CD14-positive monocyte (primary cell): Measurements from ENCODE around the gene SLC35A4. TPM values are rescaled to one million over a fixed set of nuclear protein-coding genes. Genes with fewer than 3 reads are reported as not detected.

Experiments used
- DNase-seq, 3 donors: peaks; one replicate each; pipeline ENCODE4 v3.0.0-alpha.2; 2011 to 2022
- H2AFZ ChIP-seq: 2 replicates; pipeline ENCODE4 v1.6.0; 2012; ENCODE audit warnings: mild to moderate bottlenecking, low read depth, low read length, inconsistent platforms; ENCODE audit not compliant: insufficient read depth, poor library complexity, severe bottlenecking
- H3K27ac ChIP-seq, 2 donors: 1 replicate in 1 of 2; 2 replicates in 1 of 2; pipeline ENCODE4 v1.5.1; 2012 to 2013; ENCODE audit warnings: low read length in 2 of 2, control low read depth in 1 of 2, inconsistent platforms in 1 of 2, low read depth in 1 of 2, mild to moderate bottlenecking in 1 of 2
- H3K27me3 ChIP-seq, 2 donors: one replicate each; pipeline versions ENCODE4 v1.6.0 to v1.6.1; 2011 to 2013; ENCODE audit warnings: low read length in 2 of 2; ENCODE audit not compliant: control insufficient read depth in 2 of 2, insufficient read depth in 2 of 2
- H3K36me3 ChIP-seq, 2 donors: replicated peaks in 1 of 2; 1 replicate in 1 of 2; 2 replicates in 1 of 2; pipeline versions ENCODE4 v1.5.1 to v1.6.1; 2012 to 2013; ENCODE audit warnings: low read length in 2 of 2, control low read depth in 1 of 2, inconsistent platforms in 1 of 2, mild to moderate bottlenecking in 1 of 2; ENCODE audit not compliant: insufficient read depth in 2 of 2, control insufficient read depth in 1 of 2
- H3K4me1 ChIP-seq, 2 donors: 1 replicate in 1 of 2; 2 replicates in 1 of 2; pipeline versions ENCODE4 v1.5.1 to v1.6.1; 2012 to 2013; ENCODE audit warnings: low read length in 2 of 2, control low read depth in 1 of 2, inconsistent platforms in 1 of 2, mild to moderate bottlenecking in 1 of 2, moderate library complexity in 1 of 2; ENCODE audit not compliant: insufficient read depth in 2 of 2, control insufficient read depth in 1 of 2
- H3K4me2 ChIP-seq: replicated peaks from 2 replicates; pipeline ENCODE3; 2012; ENCODE audit warnings: low read length, moderate library complexity, mild to moderate bottlenecking; ENCODE audit not compliant: poor library complexity, severe bottlenecking; ENCODE audit errors: extremely low read depth
- H3K4me3 ChIP-seq, 3 experiments: fragments of 200-600 bp in 1 of 3; sonication (generic) in 1 of 3; replicated peaks in 1 of 3; 1 replicate in 2 of 3; 2 replicates in 1 of 3; pipeline ENCODE4 v1.5.1; 2011 to 2013; ENCODE audit warnings: low read length in 3 of 3, mild to moderate bottlenecking in 3 of 3, control low read depth in 2 of 3, low read depth in 2 of 3, inconsistent platforms in 1 of 3, moderate library complexity in 1 of 3
- H3K79me2 ChIP-seq: 2 replicates; pipeline ENCODE4 v1.6.0; 2012; ENCODE audit warnings: mild to moderate bottlenecking, control low read depth, inconsistent platforms, low read length, moderate library complexity; ENCODE audit not compliant: insufficient read depth
- H3K9ac ChIP-seq: 2 replicates; pipeline ENCODE4 v1.6.0; 2017; ENCODE audit warnings: low read length, mild to moderate bottlenecking; ENCODE audit not compliant: insufficient read depth, poor library complexity, severe bottlenecking
- H3K9me3 ChIP-seq, 2 donors: replicated peaks in 1 of 2; 1 replicate in 1 of 2; 2 replicates in 1 of 2; pipeline versions ENCODE4 v1.5.1 to v1.6.1; 2012 to 2013; ENCODE audit warnings: low read length in 2 of 2, control low read depth in 1 of 2; ENCODE audit not compliant: control insufficient read depth in 1 of 2, insufficient read depth in 1 of 2
- H4K20me1 ChIP-seq: 2 replicates; pipeline ENCODE4 v1.6.0; 2012; ENCODE audit warnings: mild to moderate bottlenecking, low read length, control low read depth, moderate library complexity; ENCODE audit not compliant: insufficient read depth
- H3K27ac Mint-ChIP-seq, 7 donors: one replicate each; pipeline ENCODE4 v1.8.0; 2020; ENCODE audit warnings: mild to moderate bottlenecking in 7 of 7, mixed read lengths in 7 of 7, moderate library complexity in 6 of 7, inconsistent platforms in 2 of 7
- H3K27me3 Mint-ChIP-seq, 3 donors: one replicate each; pipeline ENCODE4 v1.8.0; 2021 to 2022; ENCODE audit warnings: low read depth in 3 of 3, mild to moderate bottlenecking in 3 of 3, mixed read lengths in 3 of 3, moderate library complexity in 3 of 3, inconsistent platforms in 1 of 3
- H3K36me3 Mint-ChIP-seq, 2 donors: one replicate each; pipeline ENCODE4 v1.8.0; 2020; ENCODE audit warnings: mixed read lengths in 2 of 2, inconsistent platforms in 1 of 2, mild to moderate bottlenecking in 1 of 2
- H3K4me1 Mint-ChIP-seq: one replicate; pipeline ENCODE4 v1.8.0; 2020; ENCODE audit warnings: mild to moderate bottlenecking, mixed read lengths
- H3K4me3 Mint-ChIP-seq, 2 donors: one replicate each; pipeline ENCODE4 v1.8.0; 2020; ENCODE audit warnings: mild to moderate bottlenecking in 2 of 2, mixed read lengths in 2 of 2, moderate library complexity in 1 of 2
- H3K9me3 Mint-ChIP-seq, 7 donors: one replicate each; pipeline ENCODE4 v1.8.0; 2020 to 2022; ENCODE audit warnings: mixed read lengths in 7 of 7, mild to moderate bottlenecking in 6 of 7, moderate library complexity in 6 of 7, inconsistent platforms in 2 of 7
- WGBS: methylation state at CpG from one replicate; pipeline ENCODE4 v1.1.5; 2013; ENCODE audit warnings: missing lambda C conversion rate; ENCODE audit not compliant: insufficient coverage; 5-methylcytosine and 5-hydroxymethylcytosine counted together
- intact Hi-C, 2 donors: fragments of 100-400 bp; cut with micrococcal nuclease; formaldehyde crosslinking; loops; one replicate each; pipeline versions ENCODE4 v1.15.0 to v1.15.1; 2023
- polyA plus RNA-seq, 3 donors: library from polyadenylated mRNA; depleted of rRNA in 1 of 3; unstranded in 2 of 3; stranded (reverse) in 1 of 3; fragments of 300-500 nt in 2 of 3; fragments of >200 nt in 1 of 3; fragmentation: Illumina TruSeq in 2 of 3; gene quantifications; 1 replicate in 2 of 3; 2 replicates in 1 of 3; pipeline ENCODE4 v1.2.3, GENCODE V29; 2012 to 2021
- TF ChIP-seq, protein P1 (sequence below): fragments of 200-600 bp; IDR thresholded peaks from one replicate; pipeline ENCODE4 v1.8.0; 2022; ENCODE audit warnings: antibody characterized with exemption, mild to moderate bottlenecking

The SLC35A4 gene
- polyA plus RNA-seq, 3 donors = 44.0 to 67.1 (median 58.8) TPM

- TF ChIP-seq, protein P1, sequence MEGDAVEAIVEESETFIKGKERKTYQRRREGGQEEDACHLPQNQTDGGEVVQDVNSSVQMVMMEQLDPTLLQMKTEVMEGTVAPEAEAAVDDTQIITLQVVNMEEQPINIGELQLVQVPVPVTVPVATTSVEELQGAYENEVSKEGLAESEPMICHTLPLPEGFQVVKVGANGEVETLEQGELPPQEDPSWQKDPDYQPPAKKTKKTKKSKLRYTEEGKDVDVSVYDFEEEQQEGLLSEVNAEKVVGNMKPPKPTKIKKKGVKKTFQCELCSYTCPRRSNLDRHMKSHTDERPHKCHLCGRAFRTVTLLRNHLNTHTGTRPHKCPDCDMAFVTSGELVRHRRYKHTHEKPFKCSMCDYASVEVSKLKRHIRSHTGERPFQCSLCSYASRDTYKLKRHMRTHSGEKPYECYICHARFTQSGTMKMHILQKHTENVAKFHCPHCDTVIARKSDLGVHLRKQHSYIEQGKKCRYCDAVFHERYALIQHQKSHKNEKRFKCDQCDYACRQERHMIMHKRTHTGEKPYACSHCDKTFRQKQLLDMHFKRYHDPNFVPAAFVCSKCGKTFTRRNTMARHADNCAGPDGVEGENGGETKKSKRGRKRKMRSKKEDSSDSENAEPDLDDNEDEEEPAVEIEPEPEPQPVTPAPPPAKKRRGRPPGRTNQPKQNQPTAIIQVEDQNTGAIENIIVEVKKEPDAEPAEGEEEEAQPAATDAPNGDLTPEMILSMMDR = no peak
- Mint-ChIP-seq H3K36me3 (peaks cover 25 to 55% of the 10 kb centered on the region in 2 donors), H3K9me3 (peaks cover 0 to 8% (median 0%) of the 10 kb centered on the region in 7 donors), H3K4me1 (peaks cover 61% of the 10 kb centered on the region), H3K4me3 (no peak overlapping the region), H3K27me3 (peaks cover 0 to 6% (median 1%) of the 10 kb centered on the region in 3 donors), H3K27ac (peak overlapping the region in 6 of 7 donors; percentile 35 to 89 (median 66))
- DNase-seq = no peak
- 80% methylated on average over 1 of the region's 1 CpG for WGBS
- H3K4me3 ChIP-seq = no peak overlapping the region
- H4K20me1 ChIP-seq = no peaks in the 10 kb centered on the region
- peaks cover 0 to 25% of the 10 kb centered on the region in 2 donors for H3K36me3 ChIP-seq
- no peak overlapping the region for H3K27ac ChIP-seq
- intact Hi-C loops = no loop called here
- no peak overlapping the region for H3K4me2 ChIP-seq
- H3K9me3 ChIP-seq = no peaks in the 10 kb centered on the region
- H3K4me1 ChIP-seq = peaks cover 51 to 56% of the 10 kb centered on the region in 2 donors
- H3K79me2 ChIP-seq = peaks cover 55% of the 10 kb centered on the region
- no peak overlapping the region for H3K9ac ChIP-seq
- H3K27me3 ChIP-seq = no peaks in the 10 kb centered on the region
- H2AFZ ChIP-seq = no peak overlapping the region
Observed at GRCh38 chr5:140587495-140587894, 22.9 kb downstream of the SLC35A4 start.

GRCh38 chr5:140588311-140589070 is 23.9 kb downstream of the SLC35A4 start:
- H3K9me3 Mint-ChIP-seq = peaks cover 0 to 8% (median 0%) of the 10 kb centered on the region in 7 donors
- Histone ChIP-seq H4K20me1 (no peaks in the 10 kb centered on the region), H3K4me3 (peak overlapping the region in 2 of 3 experiments; percentile 4 to 81), H3K9me3 (no peaks in the 10 kb centered on the region), H3K27me3 (no peaks in the 10 kb centered on the region), H3K36me3 (peaks cover 0 to 15% of the 10 kb centered on the region in 2 donors), H3K4me2 (peak overlapping the region; percentile 83), H3K27ac (peak overlapping the region in 1 of 2 donors; percentile 91), H3K4me1 (peaks cover 57 to 62% of the 10 kb centered on the region in 2 donors), H2AFZ (no peak overlapping the region), H3K79me2 (peaks cover 45% of the 10 kb centered on the region), H3K9ac (no peak overlapping the region)
- H3K4me3 Mint-ChIP-seq = peak overlapping the region in 1 of 2 donors; percentile 73
- intact Hi-C loops = no loop called here
- WGBS = 20% methylated on average over 1 of the region's 5 CpGs
- peaks cover 19 to 47% of the 10 kb centered on the region in 2 donors for H3K36me3 Mint-ChIP-seq
- H3K27ac Mint-ChIP-seq = peak overlapping the region; percentile 89 to 96 (median 93)
- TF ChIP-seq, protein P1 = no peak
- H3K4me1 Mint-ChIP-seq = peaks cover 61% of the 10 kb centered on the region
- DNase-seq = peak in 2 of 3 donors; percentile 68 to 75
- H3K27me3 Mint-ChIP-seq = peaks cover 0 to 2% (median under 1%) of the 10 kb centered on the region in 3 donors
